Endothelial cell of umbilical vein (primary cell): ENCODE data around the gene SLC38A1.

Experiments
- FOS ChIP-seq: IDR thresholded peaks from 2 replicates; pipeline ENCODE4 v1.6.1; 2011; ENCODE audit warnings: mild to moderate bottlenecking, low read length, moderate library complexity, borderline replicate concordance; ENCODE audit not compliant: insufficient read depth
- POLR2A ChIP-seq: IDR thresholded peaks from 2 replicates; pipeline ENCODE4 v1.6.1; 2012; ENCODE audit warnings: low read depth, mild to moderate bottlenecking, control low read depth, low read length
- POLR2AphosphoS5 ChIP-seq: IDR thresholded peaks from 2 replicates; pipeline ENCODE4 v1.6.1; 2012; ENCODE audit warnings: low read depth, mild to moderate bottlenecking, control low read depth, low read length, moderate library complexity; ENCODE audit not compliant: insufficient read depth
- TF ChIP-seq, protein P1 (sequence below), 2 donors: IDR thresholded peaks; 1 replicate in 1 of 2; 2 replicates in 1 of 2; pipeline ENCODE4 v1.5.1; 2011; ENCODE audit warnings: low read length in 2 of 2, mild to moderate bottlenecking in 2 of 2, moderate library complexity in 2 of 2, control low read depth in 1 of 2, inconsistent platforms in 1 of 2, low read depth in 1 of 2; ENCODE audit not compliant: insufficient read depth in 1 of 2; ENCODE audit errors: extremely low read depth in 1 of 2

DNA sequence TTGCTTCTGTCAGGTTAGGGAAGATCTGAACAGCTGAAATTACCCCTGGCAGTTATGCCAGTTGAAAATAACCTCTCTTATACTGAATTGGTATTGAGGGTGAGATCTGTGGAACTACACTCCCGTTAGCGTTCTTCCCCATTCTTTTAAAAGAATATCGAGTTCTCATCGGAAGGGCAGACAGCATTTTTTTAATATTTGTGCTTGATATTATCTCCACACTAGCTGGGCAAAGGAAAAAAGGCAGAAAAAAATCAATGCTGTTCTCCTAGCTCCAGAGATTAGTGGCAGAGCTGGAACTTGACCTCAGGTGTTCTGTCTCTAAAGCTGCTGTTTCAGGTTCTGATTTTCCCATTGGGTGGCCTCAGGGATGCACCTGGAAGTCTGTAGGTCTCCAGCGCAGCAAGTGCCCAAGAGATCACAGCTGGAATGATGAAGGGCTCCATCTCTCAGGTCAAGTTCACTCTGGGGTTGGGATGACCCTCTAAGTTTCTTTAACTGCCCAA lies 67.5 kb downstream of the SLC38A1 start:
- no peak for TF ChIP-seq POLR2A
- TF ChIP-seq, protein P1, sequence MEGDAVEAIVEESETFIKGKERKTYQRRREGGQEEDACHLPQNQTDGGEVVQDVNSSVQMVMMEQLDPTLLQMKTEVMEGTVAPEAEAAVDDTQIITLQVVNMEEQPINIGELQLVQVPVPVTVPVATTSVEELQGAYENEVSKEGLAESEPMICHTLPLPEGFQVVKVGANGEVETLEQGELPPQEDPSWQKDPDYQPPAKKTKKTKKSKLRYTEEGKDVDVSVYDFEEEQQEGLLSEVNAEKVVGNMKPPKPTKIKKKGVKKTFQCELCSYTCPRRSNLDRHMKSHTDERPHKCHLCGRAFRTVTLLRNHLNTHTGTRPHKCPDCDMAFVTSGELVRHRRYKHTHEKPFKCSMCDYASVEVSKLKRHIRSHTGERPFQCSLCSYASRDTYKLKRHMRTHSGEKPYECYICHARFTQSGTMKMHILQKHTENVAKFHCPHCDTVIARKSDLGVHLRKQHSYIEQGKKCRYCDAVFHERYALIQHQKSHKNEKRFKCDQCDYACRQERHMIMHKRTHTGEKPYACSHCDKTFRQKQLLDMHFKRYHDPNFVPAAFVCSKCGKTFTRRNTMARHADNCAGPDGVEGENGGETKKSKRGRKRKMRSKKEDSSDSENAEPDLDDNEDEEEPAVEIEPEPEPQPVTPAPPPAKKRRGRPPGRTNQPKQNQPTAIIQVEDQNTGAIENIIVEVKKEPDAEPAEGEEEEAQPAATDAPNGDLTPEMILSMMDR (IDR thresholded peaks at IDR 0.05; ENCODE audit: extremely low read depth in 1 of 2, insufficient read depth in 1 of 2, low read depth in 1 of 2, low read length in 2 of 2): no peak
- TF ChIP-seq FOS: no peak
- no peak for TF ChIP-seq POLR2AphosphoS5
